ENCODE results near the gene DDX43. TPM values are rescaled to one million over a fixed set of nuclear protein-coding genes. Genes with fewer than 3 reads are reported as not detected.

Gene DDX43
- total and polyA plus RNA-seq, 2 of the 4 experiments (the other 2 are of a cell fraction), result 0.07 TPM; not detected in 1

DNA sequence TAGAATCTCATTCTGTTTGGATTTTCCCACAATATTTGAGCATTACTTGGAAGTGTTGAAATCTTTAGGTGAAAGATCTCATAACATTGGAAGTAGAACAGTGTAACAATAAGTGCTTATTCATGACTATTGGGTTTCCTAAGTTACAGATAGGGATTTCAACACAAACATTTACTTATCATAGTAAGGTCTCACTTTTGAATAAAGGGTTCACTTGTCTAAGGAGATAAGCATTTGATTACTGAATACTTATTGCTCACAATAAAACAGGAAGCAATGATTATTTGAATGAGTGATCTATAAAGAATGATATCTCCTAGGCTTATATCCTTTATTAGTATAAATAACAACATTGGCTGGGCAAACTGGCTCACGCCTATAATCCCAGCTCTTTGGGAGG, 14.8 kb downstream of the DDX43 start:
- ChIA-PET CTCF (interaction anchor here (1.7 kb wide), 1 partner anchor 21 kb away, joined by 4 read pairs; no protein-coding TSS in a partner anchor), POLR2A (ENCODE audit: unreplicated experiment) (no interaction called here)
- H2AK5ac ChIP-seq (ENCODE audit: low read depth, low read length), result no peak overlapping the region
- no peak overlapping the region for H3K4ac ChIP-seq (ENCODE audit: low read depth, low read length)
- H2BK20ac ChIP-seq (ENCODE audit: low read depth, low read length), result no peak overlapping the region
- H2AFZ ChIP-seq (replicated peaks; ENCODE audit: low read length, poor library complexity), result no peak overlapping the region
- DNase-seq (peak; percentile 23), ATAC-seq (ENCODE audit: low read depth) (no peak; the same call in 1 of the 2 replicates)
- H3K36me3 ChIP-seq (ENCODE audit: control insufficient read depth, insufficient read depth, low read length), result no peaks in the 10 kb centered on the region
- no peaks in the 10 kb centered on the region for H3K27me3 ChIP-seq (ENCODE audit: control insufficient read depth, insufficient read depth, low read length)
- dilution Hi-C loops (cut with HindIII; ENCODE audit: low sequenced_read_pairs, unreplicated experiment) (no loop called here), intact Hi-C loops (cut with micrococcal nuclease) (no loop called here), in situ Hi-C loops (cut with MboI; ENCODE audit: low sequenced_read_pairs) (no loop called here)
- no peak overlapping the region for H3K27ac ChIP-seq (ENCODE audit: insufficient read depth, low read length)
- 0 out of 2 replicates have a peak, but pooled peaks have one; percentile 2 for TF ChIP-seq MAFK (IDR thresholded peaks at IDR 0.05; ENCODE audit: low read depth, low read length)
- TF ChIP-seq, protein P1, sequence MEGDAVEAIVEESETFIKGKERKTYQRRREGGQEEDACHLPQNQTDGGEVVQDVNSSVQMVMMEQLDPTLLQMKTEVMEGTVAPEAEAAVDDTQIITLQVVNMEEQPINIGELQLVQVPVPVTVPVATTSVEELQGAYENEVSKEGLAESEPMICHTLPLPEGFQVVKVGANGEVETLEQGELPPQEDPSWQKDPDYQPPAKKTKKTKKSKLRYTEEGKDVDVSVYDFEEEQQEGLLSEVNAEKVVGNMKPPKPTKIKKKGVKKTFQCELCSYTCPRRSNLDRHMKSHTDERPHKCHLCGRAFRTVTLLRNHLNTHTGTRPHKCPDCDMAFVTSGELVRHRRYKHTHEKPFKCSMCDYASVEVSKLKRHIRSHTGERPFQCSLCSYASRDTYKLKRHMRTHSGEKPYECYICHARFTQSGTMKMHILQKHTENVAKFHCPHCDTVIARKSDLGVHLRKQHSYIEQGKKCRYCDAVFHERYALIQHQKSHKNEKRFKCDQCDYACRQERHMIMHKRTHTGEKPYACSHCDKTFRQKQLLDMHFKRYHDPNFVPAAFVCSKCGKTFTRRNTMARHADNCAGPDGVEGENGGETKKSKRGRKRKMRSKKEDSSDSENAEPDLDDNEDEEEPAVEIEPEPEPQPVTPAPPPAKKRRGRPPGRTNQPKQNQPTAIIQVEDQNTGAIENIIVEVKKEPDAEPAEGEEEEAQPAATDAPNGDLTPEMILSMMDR (conservative IDR thresholded peaks at IDR 0.05; ENCODE audit: low read depth, low read length), result no peak
- TF ChIP-seq MXI1 (IDR thresholded peaks at IDR 0.05; ENCODE audit: borderline replicate concordance, low read depth, low read length), result no peak
- H2BK5ac ChIP-seq (ENCODE audit: low read depth, low read length, poor library complexity, severe bottlenecking), result no peak overlapping the region
- H3K23ac ChIP-seq (ENCODE audit: low read depth, low read length), result no peak overlapping the region
- no peak overlapping the region for H3K14ac ChIP-seq (replicated peaks; ENCODE audit: low read depth, low read length)
- H3K9me1 ChIP-seq (ENCODE audit: insufficient read depth, low read length), result no peaks in the 10 kb centered on the region
- no peak overlapping the region for H4K8ac ChIP-seq (ENCODE audit: low read depth in 2 of 2, low read length in 2 of 2)
- no peak overlapping the region for H2BK15ac ChIP-seq (ENCODE audit: low read depth, low read length)
- no peaks in the 10 kb centered on the region for H3K4me1 ChIP-seq (ENCODE audit: control insufficient read depth, insufficient read depth, low read length)
- H3K9me3 ChIP-seq (ENCODE audit: control insufficient read depth, insufficient read depth, low read length), result no peaks in the 10 kb centered on the region
- no peak overlapping the region for H2AK9ac ChIP-seq (replicated peaks; ENCODE audit: low read depth, low read length, poor library complexity)
- no peak overlapping the region for H3K4me2 ChIP-seq (ENCODE audit: low read depth, low read length)
- no peak overlapping the region for H3K56ac ChIP-seq (ENCODE audit: extremely low read depth, insufficient read depth, low read length)
- H4K91ac ChIP-seq (ENCODE audit: insufficient read depth, low read depth, low read length), result no peak overlapping the region
- no peak overlapping the region for H2BK120ac ChIP-seq (ENCODE audit: low read depth, low read length)
- H4K5ac ChIP-seq (ENCODE audit: low read depth, low read length), result no peak overlapping the region
- no peak overlapping the region for H3K9ac ChIP-seq (ENCODE audit: low read depth, low read length)
- no peak overlapping the region for H3K18ac ChIP-seq (ENCODE audit: low read depth, low read length)
- H3K4me3 ChIP-seq (ENCODE audit: insufficient read depth, low read depth, low read length), result no peak overlapping the region
- no TSS peak for BruUV-seq (replicated peaks)
- no peaks in the 10 kb centered on the region for H3K79me1 ChIP-seq (ENCODE audit: low read depth in 1 of 2, low read length in 2 of 2)
- no CpG with 5 or more reads among the region's 1 CpG for WGBS, 2 experiments (ENCODE audit: extremely low coverage in 2 of 2, insufficient read length in 1 of 2)
- H4K20me1 ChIP-seq (ENCODE audit: insufficient read depth, low read length), result no peaks in the 10 kb centered on the region

All from IMR-90 (cell line).